HG02981 (cell line): ENCODE data around the gene PRKAG2.
A peak's percentile ranks its signal among the peaks of the same experiment; 100 is the strongest.

Experiments
- ATAC-seq: cut with Tn5 transposase; IDR thresholded peaks from one replicate; pipeline ENCODE4 v1.9.1; 2021; ENCODE audit warnings: mild to moderate bottlenecking, moderate library complexity; ENCODE audit not compliant: unreplicated experiment

Gene PRKAG2

DNA sequence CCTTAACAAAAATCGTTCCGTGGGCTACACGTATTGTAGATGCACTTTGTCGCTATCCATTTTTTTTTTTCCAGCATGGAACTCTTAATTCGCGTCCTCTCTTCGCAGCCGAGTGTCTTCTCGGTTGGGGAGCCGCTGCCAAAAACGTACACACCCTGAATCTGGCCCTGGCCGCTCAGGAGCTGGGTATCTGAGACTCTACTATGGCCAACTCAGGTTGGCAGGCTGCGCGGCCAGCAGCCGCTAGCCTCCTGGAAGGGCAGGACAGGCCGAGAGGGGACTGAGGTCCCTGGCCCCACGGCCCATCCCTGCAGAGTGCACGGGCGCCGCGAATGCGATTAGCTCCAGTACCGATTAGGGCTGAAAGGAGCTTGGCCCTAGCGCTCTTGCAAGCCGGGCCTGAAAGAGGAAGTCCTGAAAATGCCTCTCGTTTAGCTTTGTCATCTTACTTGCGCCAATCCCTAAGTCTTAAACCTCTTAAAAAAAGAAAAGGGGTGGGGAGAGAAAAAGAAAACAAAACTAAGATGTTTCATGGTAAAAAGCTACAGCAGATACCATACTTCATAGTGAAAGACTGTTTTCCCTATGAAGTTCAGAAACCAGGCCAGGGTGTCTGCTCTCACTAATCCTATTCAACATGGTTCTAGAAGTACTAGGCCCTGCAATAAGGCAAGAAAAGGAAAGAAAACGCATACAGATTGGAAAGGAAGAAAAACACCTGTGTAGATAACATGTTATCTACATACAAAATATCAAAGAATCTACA lies 244.0 kb downstream of the PRKAG2 start:
- peak; percentile 66 for ATAC-seq

GRCh38 chr7:151631953-151632749 lies 244.8 kb downstream of the PRKAG2 start:
- ATAC-seq, result peak; percentile 63

- peak; percentile 20 for ATAC-seq
Observed at GRCh38 chr7:151631570-151631952, 245.4 kb downstream of the PRKAG2 start.

DNA sequence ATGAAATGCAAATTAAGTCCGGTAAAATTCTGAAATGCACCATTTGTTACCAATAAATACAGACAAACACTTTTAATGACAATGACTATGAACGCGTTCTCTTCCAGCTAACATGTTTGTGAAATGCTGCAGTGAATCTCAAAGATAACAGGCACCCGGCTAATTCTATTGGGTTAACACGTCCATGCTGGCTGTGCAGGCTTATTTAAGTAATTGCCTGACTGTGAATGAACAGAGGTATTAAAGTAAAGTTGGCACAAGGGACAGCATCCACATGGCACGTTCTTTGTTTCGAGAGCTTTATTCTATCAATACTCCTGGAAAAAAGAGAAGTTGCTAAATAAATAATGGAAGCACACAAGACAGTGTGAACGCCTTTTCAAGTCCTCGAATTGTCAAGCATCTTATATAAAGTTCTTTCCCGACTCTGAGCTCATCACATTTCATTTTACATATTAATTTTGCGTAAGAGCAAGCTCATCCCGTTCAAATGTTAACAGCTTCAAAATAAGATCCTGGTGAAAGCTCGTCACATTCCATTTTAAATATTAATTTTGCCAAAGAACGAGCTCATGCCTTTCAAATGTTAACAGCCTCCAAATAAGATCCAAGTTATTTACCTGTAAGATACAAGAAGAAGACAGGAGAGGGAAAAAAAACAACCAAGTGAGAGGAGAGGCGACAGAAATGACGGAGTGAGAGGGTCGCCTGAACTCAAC lies 245.9 kb downstream of the PRKAG2 start:
- no peak for ATAC-seq

DNA sequence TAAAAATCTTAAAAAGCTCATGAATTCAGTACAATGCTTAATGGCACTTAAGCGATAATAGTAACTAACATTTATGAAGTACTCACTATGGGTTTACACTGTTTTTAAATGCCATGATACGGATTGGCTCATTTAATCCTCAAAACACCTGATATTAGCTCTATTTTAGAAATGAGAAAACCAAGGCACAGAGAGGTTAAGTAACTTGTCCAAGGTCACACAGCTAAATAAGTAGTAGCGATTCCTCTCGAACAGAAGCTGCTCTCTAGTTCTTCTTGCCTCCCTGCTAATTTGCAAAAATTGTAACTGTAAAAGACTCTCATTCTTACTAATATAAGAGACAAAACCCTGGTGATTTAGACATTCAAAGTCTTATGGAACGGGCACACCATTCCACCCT lies 246.6 kb downstream of the PRKAG2 start:
- ATAC-seq, result no peak

- ATAC-seq, result no peak
Observed at GRCh38 chr7:151629713-151630272, 247.1 kb downstream of the PRKAG2 start.

DNA sequence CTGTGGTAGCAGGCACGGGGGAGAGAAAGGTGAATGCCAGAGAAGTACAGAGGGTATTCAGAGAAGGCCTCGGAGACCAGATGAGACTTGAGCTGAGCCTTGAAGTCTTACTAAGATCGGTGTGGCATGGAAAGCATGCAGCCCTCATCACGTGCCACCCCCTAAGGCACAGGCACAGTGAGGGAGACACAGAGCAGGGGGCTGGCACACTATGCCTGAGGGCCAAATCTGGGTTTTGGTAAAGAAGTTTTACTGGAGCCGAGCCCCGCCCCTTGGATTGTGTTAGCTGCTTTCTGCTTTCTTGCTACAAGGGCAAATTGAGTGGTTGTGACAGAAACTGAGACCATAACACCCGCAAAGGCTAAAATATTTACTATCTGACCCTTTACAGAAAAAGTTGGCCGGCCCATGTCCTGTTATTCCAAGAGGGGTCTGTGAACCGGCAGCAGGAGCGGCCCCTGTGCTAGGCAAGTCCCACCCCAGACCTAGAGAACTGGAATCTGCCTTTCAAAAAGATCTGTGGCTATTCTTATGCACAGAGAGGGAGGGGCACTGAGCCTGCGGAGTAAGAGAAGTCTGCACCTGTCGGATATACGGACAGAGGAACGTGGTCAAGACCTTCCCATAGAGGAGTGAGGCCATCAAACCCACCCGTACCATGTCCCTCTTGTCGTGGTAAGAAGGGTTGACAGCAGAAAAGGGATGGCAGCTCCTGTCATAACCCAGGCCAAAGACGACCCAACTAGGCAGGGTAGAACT lies 247.9 kb downstream of the PRKAG2 start:
- no peak for ATAC-seq

DNA sequence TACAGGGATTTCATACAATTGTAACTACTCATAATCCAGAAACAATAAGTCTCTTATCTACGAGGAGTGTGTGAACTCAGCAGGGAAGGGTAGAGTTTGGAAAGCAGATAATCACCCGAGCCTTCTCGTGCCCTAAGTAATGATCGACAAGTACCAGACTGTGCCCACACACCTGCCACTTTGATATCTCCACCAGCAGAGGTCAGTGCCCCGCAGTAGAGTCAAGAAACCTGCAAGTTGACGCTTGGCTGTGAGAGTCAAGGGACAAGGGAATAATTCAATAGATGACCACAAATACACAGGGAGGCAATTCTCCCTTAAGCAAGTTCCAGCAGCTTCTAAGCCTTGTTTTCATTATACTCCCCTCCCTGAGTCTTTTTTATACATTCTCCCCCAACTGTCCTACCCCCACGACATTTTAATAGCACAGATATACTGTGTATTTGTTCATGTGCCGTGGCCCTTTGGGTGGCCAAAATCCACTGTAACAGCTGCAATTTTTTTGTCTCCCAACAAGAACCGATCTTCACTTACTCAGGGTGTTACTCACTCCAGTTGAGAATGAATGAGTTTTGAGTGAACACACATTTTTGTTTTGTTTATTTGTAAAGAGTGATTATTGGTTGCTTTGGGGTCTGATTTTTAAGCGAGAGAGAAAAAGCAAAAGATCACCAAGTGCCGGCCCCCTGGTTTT lies 250.3 kb downstream of the PRKAG2 start:
- ATAC-seq, result no peak

DNA sequence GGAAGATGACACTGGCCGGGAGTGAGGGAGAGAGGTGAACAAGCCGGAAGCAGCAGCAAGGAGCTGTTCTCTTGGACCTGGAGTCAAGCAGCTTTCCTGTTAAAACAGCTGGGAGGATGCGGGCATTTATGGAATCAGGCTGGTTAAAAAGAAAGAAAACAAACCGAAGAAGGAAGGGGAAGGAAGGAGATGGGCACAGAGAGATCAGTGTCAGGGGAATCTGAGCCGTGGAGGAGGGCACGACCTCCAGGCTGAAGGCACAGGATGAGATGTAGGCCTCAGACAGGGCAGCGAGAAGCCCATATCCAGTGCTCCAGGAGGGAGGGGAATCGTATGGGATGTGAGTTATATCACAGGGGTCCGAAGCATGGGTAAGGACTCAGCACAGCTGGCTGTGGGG lies 251.3 kb downstream of the PRKAG2 start:
- no peak for ATAC-seq

DNA sequence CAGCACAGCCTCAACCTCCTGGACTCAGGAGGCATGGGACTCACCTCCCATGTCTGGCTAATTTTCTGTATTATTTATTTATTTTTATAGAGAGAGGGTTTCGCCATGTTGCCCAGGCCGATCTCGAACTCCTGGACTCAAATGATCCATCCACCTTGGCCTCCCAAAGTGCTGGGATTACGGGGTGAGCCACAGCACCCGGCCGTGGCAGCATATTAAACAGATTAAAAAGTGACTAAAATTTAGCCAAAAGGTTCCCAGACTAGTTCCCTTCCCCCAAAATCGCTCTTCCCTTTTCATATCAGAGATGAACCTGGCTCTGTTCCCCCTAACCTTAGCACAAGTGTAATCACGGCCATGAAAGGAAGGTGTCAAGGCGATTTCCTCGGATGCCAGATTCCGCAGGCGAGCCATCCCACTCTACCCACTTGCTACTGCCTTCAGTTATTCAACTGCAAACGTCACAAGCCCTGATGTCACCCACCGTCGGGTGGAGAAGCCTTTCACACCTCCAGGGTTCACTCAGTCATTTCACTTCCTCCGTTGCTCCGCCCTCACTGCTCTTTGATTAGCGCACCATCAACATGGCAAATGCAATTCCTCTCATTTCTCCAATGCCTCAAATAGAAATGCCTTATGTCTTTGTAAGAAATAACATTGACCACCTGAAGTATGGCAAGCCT lies 252.5 kb downstream of the PRKAG2 start:
- no peak for ATAC-seq

GRCh38 chr7:151623766-151624165 lies 253.1 kb downstream of the PRKAG2 start:
- no peak for ATAC-seq

GRCh38 chr7:151621961-151622360 lies 255.0 kb downstream of the PRKAG2 start:
- no peak for ATAC-seq

GRCh38 chr7:151616443-151617213 lies 260.3 kb downstream of the PRKAG2 start:
- ATAC-seq, result no peak

DNA sequence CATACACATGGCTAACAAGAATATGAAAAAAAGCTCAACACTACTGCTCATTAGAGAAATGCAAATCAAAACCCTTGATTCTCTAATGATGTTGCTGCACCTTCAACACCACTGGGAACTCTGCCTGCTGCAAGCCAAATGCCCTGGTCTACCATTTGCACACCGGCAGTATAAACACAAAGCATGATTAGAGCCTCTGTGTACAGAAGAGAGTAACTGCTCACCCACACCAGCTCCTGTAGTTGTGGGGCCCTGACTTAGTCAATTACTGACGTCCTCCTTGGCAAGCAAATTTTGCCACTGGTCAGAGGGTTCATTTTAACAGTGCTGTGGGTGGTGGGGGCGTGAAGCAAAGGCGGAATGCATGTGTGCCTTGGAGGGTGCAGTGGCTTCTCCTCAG lies 261.1 kb downstream of the PRKAG2 start:
- ATAC-seq, result no peak

DNA sequence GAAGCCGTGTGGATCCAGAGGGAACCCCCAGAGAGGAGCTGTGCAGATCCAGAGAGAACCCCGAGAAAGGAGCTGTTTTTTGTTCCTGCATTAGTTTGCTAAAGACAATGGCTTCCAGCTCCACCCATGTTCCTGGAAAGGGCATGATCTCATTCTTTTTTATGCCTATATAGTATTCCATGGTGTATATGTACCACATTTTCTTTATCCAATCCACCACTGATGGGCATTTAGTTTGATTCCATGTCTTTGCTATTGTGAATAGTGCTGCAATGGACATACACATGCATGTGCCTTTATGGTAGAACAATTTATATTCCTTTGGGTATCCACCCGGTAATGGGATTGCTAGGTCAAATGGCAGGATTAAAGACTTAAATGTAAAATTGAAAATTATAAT lies 261.9 kb downstream of the PRKAG2 start:
- ATAC-seq, result no peak

GRCh38 chr7:151614019-151614418 lies 262.9 kb downstream of the PRKAG2 start:
- no peak for ATAC-seq

DNA sequence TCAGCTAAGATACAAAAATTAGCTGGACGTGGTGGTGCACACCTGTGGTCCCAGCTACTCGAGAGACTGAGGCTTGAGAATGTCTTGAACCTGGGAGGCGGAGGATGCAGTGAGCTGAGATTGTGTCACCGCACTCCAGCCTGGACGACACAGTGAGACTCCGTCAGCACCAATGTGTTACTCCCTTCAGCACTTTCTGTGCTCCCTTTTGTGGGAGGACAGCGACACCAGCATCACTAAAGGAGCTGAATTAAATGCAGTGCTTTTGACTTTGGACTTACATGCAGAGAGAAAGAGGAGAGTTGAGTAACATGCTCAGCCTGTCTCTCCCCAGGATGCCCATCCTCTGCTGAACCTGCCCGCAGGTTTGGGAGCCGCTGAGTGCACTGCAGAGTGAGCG lies 265.0 kb downstream of the PRKAG2 start:
- no peak for ATAC-seq

DNA sequence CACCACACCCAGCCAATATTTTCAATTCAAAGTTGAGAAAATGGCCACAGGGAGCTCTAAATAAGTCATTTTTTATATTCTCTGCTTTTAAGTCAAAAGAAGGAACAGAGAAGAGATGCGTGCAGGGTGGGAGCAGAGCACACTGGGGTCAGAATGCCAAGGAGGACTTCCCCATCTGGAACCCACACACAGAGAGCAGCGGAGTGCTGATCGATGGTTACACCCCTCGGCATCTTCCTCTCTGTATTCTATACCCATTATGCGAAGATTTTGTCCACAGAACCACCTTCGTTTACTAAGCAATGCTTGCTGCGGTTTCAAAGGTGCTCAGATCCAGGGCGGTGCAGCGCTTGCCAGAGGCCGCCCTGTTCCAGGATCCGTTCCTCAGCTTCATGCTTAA lies 265.9 kb downstream of the PRKAG2 start:
- no peak for ATAC-seq
